ENCODE measurements around the gene HJURP.

Gene HJURP

DNA sequence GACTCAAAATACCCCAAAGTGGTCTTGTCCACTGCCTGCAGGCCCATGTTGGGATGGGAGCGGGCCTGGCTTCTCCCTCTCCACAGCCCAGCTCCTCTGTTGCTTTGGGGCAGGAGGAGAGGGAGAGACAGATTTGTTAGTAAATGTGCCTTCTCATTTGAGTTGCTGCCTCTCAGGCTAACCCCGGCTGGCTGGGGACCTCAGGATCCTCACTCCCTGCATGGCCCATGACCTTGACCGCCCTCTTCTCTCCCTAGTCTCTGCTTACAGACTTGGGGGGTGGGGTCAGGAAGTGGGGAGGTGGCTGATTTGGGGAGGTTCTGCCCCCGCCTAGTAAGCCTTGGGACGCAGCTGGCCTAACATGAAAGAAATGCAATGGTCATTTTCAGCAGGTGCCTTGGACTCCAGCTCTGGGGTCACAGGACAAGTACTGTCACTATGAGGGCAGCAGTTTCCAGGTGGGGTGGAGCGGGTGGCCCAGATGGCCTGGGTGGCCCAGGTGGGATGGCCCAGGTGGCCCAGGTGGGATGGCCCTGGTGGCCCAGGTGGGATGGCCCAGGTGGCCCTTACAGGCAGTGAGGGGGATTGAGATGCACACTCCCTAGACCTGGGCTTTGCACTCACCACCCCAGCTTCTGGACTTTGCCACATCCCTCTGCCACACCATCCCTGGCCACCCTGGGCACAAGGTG, 24.1 kb downstream of the HJURP start:
- TF ChIP-seq, protein P1, sequence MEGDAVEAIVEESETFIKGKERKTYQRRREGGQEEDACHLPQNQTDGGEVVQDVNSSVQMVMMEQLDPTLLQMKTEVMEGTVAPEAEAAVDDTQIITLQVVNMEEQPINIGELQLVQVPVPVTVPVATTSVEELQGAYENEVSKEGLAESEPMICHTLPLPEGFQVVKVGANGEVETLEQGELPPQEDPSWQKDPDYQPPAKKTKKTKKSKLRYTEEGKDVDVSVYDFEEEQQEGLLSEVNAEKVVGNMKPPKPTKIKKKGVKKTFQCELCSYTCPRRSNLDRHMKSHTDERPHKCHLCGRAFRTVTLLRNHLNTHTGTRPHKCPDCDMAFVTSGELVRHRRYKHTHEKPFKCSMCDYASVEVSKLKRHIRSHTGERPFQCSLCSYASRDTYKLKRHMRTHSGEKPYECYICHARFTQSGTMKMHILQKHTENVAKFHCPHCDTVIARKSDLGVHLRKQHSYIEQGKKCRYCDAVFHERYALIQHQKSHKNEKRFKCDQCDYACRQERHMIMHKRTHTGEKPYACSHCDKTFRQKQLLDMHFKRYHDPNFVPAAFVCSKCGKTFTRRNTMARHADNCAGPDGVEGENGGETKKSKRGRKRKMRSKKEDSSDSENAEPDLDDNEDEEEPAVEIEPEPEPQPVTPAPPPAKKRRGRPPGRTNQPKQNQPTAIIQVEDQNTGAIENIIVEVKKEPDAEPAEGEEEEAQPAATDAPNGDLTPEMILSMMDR (IDR thresholded peaks at IDR 0.05; ENCODE audit: low read depth, low read length) = no peak
- DNase-seq (ENCODE audit: extremely low read depth, low read depth) = no peak

DNA sequence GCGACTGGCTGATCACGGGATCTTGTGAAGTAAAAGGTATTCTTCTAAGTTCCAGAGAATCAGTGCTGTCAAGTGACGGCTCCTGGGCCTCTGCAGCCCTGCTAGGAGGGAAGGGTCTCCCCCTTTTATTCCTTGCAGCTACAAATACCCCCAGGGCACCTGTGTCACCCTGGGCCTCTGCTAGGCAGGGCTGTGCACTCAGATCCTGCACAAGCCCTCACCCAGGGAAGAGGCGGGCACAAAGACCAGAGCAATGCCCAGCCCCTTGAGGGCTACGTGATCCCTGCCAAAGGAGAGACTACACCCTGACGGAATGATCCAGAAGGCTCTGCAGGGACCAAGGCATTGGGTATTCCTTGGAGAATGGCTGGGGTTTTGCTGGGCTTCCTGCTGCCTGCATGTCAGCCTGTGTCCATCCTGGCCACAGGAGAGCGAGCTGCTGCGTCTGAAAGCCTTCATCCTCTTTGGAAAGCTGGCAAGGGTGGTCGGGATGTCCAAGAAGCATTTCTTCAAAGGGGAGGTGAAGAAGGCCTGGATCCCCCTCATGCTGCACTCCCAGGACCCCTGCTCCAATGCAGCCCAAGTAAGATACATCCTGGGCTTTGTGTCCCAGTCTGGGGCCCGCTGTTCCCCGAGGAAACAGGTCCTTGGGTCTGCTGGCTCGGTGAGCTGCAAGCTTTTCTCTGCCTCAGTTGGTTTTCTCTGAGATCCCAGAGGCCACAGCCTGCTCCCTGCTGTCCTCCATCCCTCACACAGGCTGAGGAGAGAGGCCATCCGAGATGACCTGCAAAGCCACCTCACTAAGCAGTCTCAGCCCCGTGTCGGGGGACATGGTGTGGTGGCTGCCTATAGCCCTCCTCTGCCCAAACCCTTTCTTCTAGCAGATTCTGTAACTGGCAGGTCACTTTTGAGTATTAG, 24.9 kb downstream of the HJURP start:
- TF ChIP-seq, protein P1 (IDR thresholded peaks at IDR 0.05; ENCODE audit: low read depth, low read length) = no peak
- DNase-seq (ENCODE audit: extremely low read depth, low read depth) = no peak

DNA sequence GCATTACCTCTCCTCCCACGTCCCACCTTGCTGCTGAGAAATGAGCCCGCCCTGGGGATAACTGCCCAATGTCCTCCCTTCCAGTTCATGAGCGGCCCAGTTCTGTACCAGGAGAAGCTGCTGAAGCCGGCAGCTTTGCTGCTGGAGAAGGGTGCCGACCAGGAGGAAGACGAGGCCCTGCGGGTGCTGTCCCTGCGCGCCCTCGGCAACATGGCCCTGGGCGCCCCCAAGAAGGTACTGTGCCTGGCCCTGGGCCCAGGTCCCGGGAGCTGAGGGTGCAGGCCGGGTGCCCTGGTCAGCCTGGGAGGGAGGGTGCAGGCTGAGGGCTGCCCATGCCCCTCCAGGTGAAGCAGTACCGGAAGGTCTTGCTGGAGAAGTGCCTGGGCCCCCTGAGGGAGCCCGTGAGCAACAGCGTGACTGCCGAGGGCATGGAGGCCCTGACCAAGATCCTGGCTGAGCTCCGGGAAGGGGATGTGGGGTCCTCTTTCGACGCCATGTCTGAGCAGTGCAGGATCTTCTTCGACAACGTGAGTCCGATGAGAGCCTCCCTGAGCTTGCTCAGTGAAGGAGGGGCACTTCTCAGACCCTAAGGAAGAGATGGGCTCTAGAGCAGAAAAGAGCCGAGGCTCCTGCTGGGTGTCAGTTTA, 25.7 kb downstream of the HJURP start:
- DNase-seq (ENCODE audit: extremely low read depth, low read depth) = no peak
- TF ChIP-seq, protein P1 (IDR thresholded peaks at IDR 0.05; ENCODE audit: low read depth, low read length) = no peak

DNA sequence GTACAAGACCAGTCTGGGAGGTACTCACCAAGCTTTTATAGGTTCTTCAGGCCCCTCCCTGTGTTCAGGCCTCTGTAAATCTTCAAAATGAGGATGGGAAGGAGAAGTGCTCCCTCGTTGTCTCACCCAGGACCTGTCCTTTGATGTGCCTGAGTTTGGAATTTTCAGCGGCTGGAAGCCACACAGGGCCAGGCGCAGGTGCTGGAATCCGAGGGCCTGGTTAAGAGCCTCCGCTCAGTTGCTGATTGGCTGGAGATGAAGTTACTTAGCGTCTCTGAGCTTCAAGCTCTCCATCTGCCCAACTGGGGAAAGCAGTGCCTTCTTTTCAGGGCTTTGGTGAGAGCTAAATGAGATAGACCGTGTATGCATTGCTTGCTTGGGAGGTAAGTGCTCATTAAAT, 30.0 kb downstream of the HJURP start:
- DNase-seq (ENCODE audit: extremely low read depth, low read depth) = no peak
- TF ChIP-seq, protein P1 (IDR thresholded peaks at IDR 0.05; ENCODE audit: low read depth, low read length) = no peak

DNA sequence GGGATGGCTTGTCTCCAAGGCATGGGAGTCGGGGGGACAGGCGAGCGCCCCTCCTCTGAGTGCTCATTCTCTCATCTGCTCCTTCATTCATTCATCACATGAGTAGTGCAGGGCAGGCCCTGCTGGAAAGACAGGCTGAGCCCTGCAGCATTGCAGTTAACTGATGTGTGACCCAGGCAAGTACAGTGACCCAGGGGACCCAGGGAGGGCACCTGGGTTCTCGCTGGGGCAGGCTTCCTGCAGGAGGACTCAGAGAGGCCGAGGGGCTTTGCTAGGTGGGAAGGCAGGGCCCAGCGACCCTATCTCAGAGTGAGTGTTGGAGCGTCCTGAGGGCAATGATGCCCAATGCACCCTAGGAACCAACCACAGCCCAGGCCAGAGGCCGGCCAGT, 30.6 kb downstream of the HJURP start:
- TF ChIP-seq, protein P1 (IDR thresholded peaks at IDR 0.05; ENCODE audit: low read depth, low read length) = no peak
- no peak for DNase-seq (ENCODE audit: extremely low read depth, low read depth)

DNA sequence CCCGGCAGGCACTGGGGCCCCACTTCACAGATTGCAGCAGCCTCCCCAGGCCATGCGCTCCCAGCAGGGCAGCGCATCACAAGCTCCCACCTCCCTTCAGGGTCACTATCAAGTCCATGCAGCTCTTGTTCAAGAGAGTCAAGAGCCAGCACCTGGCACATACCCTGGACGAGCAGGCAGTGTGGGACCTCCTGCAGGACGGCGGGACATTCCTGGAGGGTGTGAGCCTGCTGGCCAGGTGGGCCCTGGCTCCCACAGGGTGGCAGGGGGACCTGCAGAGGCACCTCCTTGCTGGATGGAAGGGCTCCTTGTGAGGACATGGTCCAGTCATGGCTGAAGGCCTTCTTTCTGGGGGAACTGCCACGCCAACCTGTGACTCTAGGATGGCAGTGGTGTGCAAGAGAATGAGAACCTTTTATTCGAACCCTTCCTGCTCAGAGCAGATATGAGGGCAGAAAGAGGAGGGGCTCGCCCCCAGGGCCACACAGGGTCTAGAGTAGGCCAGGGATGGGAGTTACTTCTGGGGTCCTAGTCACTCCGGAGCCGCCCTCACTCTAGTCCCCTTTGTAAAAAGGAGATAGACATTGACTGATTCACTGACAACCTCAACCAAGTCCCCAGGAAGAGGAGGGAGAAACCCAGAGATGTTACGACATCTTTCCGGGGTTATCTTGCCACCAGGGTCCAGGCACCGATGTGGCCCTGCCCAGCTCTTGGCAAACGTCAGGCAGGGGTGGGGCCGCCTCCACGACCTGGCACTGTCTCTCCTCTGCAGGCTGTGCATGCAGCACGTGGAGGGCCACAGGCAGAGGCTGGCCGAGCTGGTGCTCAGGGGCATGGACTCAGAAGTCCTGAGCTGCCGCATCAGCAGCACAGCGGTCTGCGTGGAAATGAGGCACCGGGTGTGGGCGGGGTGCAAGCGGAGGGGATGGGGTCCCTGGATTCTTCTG, 31.3 kb downstream of the HJURP start:
- DNase-seq (ENCODE audit: extremely low read depth, low read depth) = no peak
- TF ChIP-seq, protein P1 (IDR thresholded peaks at IDR 0.05; ENCODE audit: low read depth, low read length) = no peak
